ENCODE results near the gene CENPO.

DNA sequence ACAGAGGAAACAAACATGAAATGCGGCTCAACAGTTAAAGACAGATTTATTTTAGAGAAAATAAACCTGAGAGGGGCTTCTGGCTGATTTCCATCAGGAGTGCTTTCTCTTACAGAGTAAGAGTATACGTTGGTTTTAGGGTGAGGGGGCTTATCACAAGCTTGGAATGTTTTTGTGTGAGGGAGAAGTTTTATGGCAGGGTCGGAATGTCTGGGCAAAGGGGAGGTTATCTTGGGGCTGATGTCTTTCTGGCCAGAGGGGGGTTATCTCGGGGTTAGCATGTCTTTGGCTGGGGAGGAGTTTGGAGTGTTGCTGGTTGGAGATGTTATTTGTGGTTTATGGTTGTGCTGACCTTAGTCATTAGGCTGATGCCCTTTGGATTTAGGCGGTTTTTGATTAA lies 22.2 kb upstream of the CENPO start:
- TF ChIP-seq CTCF (conservative IDR thresholded peaks at IDR 0.05) (no peak), EZH2 (IDR thresholded peaks at IDR 0.05; ENCODE audit: low read depth) (no peak)
